Fibroblast of mammary gland (primary cell): ENCODE data around the gene PRKG1.
"Not testable (repeated sequence)": the region's sequence is repeated elsewhere in the genome, so short reads cannot be mapped to it uniquely, and the experiment has no call there.

Experiments
- DNase-seq: peaks from one replicate; pipeline ENCODE4 v3.0.0-alpha.2; 2010; ENCODE audit warnings: low read depth
- H3K4me3 ChIP-seq: 2 replicates; pipeline ENCODE4 v1.5.1; 2011; ENCODE audit warnings: low read depth, mild to moderate bottlenecking, low read length, moderate library complexity; ENCODE audit not compliant: control insufficient read depth
- TF ChIP-seq, protein P1 (sequence below): conservative IDR thresholded peaks from 2 replicates; pipeline ENCODE4 v1.5.1; 2011; ENCODE audit warnings: low read depth, low read length, inconsistent platforms; ENCODE audit not compliant: control insufficient read depth, insufficient read depth

PRKG1 gene

DNA sequence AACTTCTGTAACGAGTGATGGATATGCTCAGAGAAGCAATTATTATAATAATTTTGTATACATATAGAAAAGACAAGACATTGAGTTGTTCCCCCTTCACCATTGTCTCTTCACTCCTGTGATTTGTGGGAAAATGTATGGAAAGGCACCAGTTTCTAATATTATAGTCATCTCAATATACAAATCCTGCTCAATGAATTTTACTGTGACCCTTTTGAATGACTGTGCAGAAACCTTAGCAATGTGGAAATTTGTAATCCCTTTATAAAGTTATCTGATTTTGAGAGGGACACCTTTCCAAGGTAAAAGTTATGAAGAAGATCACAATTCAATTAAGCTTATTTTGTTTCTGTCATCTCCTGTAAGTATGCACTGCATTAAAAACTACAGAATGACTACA lies 1165.5 kb downstream of the PRKG1 start:
- DNase-seq = no peak
- TF ChIP-seq, protein P1, sequence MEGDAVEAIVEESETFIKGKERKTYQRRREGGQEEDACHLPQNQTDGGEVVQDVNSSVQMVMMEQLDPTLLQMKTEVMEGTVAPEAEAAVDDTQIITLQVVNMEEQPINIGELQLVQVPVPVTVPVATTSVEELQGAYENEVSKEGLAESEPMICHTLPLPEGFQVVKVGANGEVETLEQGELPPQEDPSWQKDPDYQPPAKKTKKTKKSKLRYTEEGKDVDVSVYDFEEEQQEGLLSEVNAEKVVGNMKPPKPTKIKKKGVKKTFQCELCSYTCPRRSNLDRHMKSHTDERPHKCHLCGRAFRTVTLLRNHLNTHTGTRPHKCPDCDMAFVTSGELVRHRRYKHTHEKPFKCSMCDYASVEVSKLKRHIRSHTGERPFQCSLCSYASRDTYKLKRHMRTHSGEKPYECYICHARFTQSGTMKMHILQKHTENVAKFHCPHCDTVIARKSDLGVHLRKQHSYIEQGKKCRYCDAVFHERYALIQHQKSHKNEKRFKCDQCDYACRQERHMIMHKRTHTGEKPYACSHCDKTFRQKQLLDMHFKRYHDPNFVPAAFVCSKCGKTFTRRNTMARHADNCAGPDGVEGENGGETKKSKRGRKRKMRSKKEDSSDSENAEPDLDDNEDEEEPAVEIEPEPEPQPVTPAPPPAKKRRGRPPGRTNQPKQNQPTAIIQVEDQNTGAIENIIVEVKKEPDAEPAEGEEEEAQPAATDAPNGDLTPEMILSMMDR = no peak
- H3K4me3 ChIP-seq = no peak overlapping the region

DNA sequence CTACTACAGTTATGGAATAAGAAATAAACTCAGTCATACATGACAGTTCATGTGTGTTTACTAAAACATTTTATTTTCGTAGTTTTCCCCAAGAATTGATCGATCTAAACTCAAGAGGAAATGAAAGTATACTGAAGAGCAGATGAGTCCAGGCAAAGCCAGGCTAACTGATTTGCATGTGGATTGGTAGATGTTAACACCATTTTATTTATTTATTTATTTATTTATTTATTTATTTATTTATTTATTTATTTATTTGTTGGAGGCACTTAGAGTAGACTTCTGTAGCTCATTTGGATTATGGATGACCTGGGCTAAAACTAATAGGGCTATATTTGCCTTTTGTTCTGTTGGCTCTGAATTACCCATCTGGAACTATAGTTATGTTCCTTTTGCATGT lies 1171.3 kb downstream of the PRKG1 start:
- no peak for DNase-seq
- no peak overlapping the region for H3K4me3 ChIP-seq
- TF ChIP-seq, protein P1 = no peak

DNA sequence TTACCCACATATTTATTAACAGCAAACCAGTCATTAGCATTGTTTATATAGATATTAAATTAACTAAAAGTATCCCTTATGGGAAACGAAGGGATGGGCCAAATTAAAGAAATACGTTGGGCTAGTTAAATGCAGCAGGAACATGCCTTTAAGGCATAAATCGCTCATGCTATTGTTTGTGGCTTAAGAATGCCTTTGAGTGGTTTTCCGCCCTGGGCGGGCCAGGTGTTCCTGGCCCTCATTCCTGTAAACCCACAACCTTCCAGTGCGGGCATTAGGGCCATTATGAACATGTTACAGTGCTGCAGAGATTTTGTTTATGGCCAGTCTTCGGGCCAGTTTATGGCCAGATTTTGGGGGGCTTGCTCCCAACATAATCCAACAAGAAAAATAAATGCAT lies 1173.6 kb downstream of the PRKG1 start:
- DNase-seq = not testable (repeated sequence)

DNA sequence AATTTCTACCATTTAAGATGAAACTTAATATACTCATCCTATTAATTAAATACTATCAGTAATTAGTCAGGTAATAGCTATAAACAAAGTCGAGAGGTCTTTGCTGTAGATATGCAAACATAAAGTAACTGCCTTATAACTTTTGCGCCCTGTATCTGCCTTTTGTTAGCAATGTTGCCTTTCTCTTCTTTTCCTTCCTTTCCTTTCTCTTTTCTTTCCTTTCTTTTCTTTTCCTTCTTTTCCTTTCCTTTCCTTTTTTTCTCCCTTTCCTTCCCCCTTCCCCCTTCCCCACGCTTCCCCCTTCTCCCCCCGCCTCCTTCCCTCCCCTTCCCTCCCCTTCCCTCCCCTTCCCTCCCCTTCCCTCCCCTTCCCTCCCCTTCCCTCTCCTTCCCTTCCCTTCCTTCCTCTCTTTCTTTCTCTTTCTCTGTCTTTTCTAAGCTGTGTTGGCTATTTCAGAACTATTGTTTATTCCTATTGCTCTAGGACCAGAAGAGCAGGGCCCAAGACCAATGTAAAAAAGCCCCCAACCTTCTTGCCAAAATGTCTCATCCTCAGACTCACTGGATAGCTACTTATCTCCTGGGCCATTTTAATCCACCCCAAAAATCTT lies 1174.5 kb downstream of the PRKG1 start:
- DNase-seq = no peak
- H3K4me3 ChIP-seq = no peak overlapping the region
- TF ChIP-seq, protein P1 = no peak

More for the DNA sequence above, 1173.6 kb downstream of the PRKG1 start:
- not testable (repeated sequence) for H3K4me3 ChIP-seq

- DNase-seq = no peak
- TF ChIP-seq, protein P1 = no peak
- no peak overlapping the region for H3K4me3 ChIP-seq
Observed at GRCh38 chr10:52249850-52250395, 1175.6 kb downstream of the PRKG1 start.

DNA sequence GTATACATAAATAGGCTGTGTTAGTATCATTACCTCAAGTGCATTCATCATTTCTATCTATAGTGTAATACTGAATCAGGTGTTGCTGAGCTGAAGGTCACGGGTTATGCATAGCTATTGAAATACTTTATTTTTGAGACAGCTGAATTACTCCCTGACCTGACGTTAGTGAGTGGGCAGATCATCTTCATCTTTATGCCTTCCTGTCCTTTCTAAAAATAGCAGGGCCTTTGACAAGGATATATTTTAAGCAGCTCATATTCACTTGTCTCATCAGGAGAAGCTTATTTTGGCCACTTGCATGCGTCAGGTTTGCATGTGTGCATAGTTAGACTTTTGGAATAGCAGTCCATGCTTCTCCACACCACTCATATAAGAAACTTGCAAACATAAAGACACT lies 1176.2 kb downstream of the PRKG1 start:
- H3K4me3 ChIP-seq = no peak overlapping the region
- TF ChIP-seq, protein P1 = no peak
- no peak for DNase-seq

- no peak overlapping the region for H3K4me3 ChIP-seq
- TF ChIP-seq, protein P1 = no peak
- no peak for DNase-seq
Observed at GRCh38 chr10:52252307-52252706, 1178.0 kb downstream of the PRKG1 start.
